Panc1 (cell line): ENCODE results near the gene RPL18. TPM values are rescaled to one million over a fixed set of nuclear protein-coding genes. Genes with fewer than 3 reads are reported as not detected.

Experiments
- ATAC-seq: fragments of 200-7000 bp; cut with Tn5 transposase; 2 replicates; pipeline ENCODE4 v1.9.1; 2020; ENCODE audit warnings: mild to moderate bottlenecking, moderate library complexity
- BruUV-seq: library from RNA; stranded (reverse); fragments of 400-500 nt; replicated peaks from 2 replicates; lab custom pipeline; 2021; lab: Mats Ljungman, UMichigan
- CTCF ChIA-PET: fragments of 300-600 bp; sonication (Branson Sonifier 250); formaldehyde crosslinking; loops from one replicate; lab custom pipeline; 2022; ENCODE audit warnings: antibody characterized with exemption; lab: Charles Lee
- POLR2A ChIA-PET: fragments of 300-600 bp; sonication (Branson Sonifier 250); formaldehyde crosslinking; loops from one replicate; lab custom pipeline; 2022; ENCODE audit warnings: antibody characterized with exemption; lab: Charles Lee
- DNase-seq: peaks from one replicate; pipeline ENCODE4 v3.0.0-alpha.2; 2010; ENCODE audit warnings: low read depth, low spot score
- H3K27ac ChIP-seq: 2 replicates; pipeline ENCODE4 v1.5.1; 2011; ENCODE audit warnings: mild to moderate bottlenecking, low read length, inconsistent platforms
- H3K27me3 ChIP-seq: fragments of 200-500 bp; sonication (Bioruptor generic); 2 replicates; pipeline ENCODE4 v1.6.0; 2014; ENCODE audit warnings: low read length, inconsistent platforms; ENCODE audit not compliant: control insufficient read depth, insufficient read depth
- H3K36me3 ChIP-seq: fragments of 200-500 bp; sonication (Bioruptor generic); 2 replicates; pipeline ENCODE4 v1.5.1; 2014; ENCODE audit warnings: inconsistent platforms, mild to moderate bottlenecking, low read length, moderate library complexity; ENCODE audit not compliant: control insufficient read depth, insufficient read depth
- H3K4me1 ChIP-seq: 2 replicates; pipeline ENCODE4 v1.5.1; 2011; ENCODE audit warnings: inconsistent platforms, mild to moderate bottlenecking, low read length, moderate library complexity; ENCODE audit not compliant: control insufficient read depth, insufficient read depth
- H3K4me3 ChIP-seq, 2 experiments: 2 replicates each; pipeline ENCODE4 v1.5.1; 2011 to 2012; ENCODE audit warnings: low read depth in 2 of 2, low read length in 2 of 2, mild to moderate bottlenecking in 2 of 2, inconsistent platforms in 1 of 2, moderate library complexity in 1 of 2
- H3K9me3 ChIP-seq: fragments of 200-500 bp; sonication (Bioruptor generic); 2 replicates; pipeline ENCODE4 v1.5.1; 2014; ENCODE audit warnings: low read depth, mild to moderate bottlenecking, inconsistent platforms, low read length, moderate library complexity; ENCODE audit not compliant: control insufficient read depth, insufficient read depth
- CTCF ChIP-seq: fragments of 450-650 bp; IDR thresholded peaks from 2 replicates; pipeline ENCODE4 v1.5.1; 2017; ENCODE audit warnings: mild to moderate bottlenecking
- POLR2AphosphoS5 ChIP-seq: IDR thresholded peaks from 2 replicates; pipeline ENCODE4 v1.6.1; 2012; ENCODE audit warnings: mild to moderate bottlenecking, low read depth, low read length, moderate library complexity
- REST ChIP-seq, 2 experiments: IDR thresholded peaks; 2 replicates each; pipeline ENCODE4 v1.6.1; 2011 to 2012; ENCODE audit warnings: low read depth in 2 of 2, control low read depth in 1 of 2, low read length in 1 of 2, mild to moderate bottlenecking in 1 of 2, moderate library complexity in 1 of 2; ENCODE audit not compliant: insufficient read depth in 1 of 2
- SIN3A ChIP-seq: IDR thresholded peaks from 2 replicates; pipeline ENCODE4 v1.6.1; 2012; ENCODE audit warnings: low read depth, mild to moderate bottlenecking, low read length, moderate library complexity, borderline replicate concordance; ENCODE audit not compliant: insufficient read depth
- TCF7L2 ChIP-seq: IDR thresholded peaks from 2 replicates; pipeline ENCODE4 v1.6.1; 2011; ENCODE audit warnings: mild to moderate bottlenecking, low read depth, low read length, inconsistent platforms
- in situ Hi-C: cut with HindIII; loops from 2 replicates; pipeline ENCODE4 v1.10.0; 2016; ENCODE audit warnings: low sequenced_read_pairs, low pct_unique_long_range_greater_than_20kb
- intact Hi-C: fragments of 100-400 bp; cut with micrococcal nuclease; formaldehyde crosslinking; loops from one replicate; pipeline ENCODE4 v1.10.0; 2022; ENCODE audit not compliant: unreplicated experiment
- total RNA-seq: library from RNA; stranded (reverse); gene quantifications from one replicate; pipeline ENCODE4 v1.2.1, GENCODE V29; 2021; ENCODE audit not compliant: unreplicated experiment

The RPL18 gene
- total RNA-seq, 1 experiment from 2014 or later: 670 TPM

DNA sequence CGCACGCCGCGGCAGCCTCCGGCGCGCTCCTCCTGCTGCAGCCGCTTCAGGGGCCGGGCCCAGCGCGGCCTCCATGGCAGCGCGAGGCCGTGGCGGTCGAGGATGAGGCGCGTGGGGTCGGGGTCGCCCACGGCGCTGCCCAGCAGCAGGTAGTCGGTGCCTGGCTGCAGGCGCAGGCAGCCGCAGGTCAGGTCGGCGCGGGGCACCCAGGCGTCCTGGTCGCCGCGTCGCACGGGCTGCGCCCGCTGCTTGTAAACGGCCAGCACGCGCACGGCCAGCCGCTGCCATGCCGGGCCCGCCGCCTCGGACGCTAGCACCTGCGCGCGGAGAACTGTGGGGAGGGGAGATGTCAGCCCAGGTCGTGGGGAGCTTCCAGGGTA lies 42.7 kb upstream of the RPL18 start:
- no peaks in the 10 kb centered on the region for H3K4me1 ChIP-seq
- no peak for DNase-seq
- no peaks in the 10 kb centered on the region for H3K27me3 ChIP-seq
- TF ChIP-seq TCF7L2 (no peak), CTCF (no peak), REST (IDR thresholded peaks at IDR 0.05; ENCODE audit: insufficient read depth in 1 of 2, low read depth in 2 of 2, low read length in 1 of 2) (no peak), POLR2AphosphoS5 (no peak), SIN3A (no peak)
- intact Hi-C loops: no loop called here
- BruUV-seq: no TSS peak
- H3K36me3 ChIP-seq: no peaks in the 10 kb centered on the region
- H3K27ac ChIP-seq: no peak overlapping the region
- no peak overlapping the region for H3K4me3 ChIP-seq
- ATAC-seq: no peak
- CTCF ChIA-PET: no interaction called here
- no peaks in the 10 kb centered on the region for H3K9me3 ChIP-seq
- in situ Hi-C loops: no loop called here
- POLR2A ChIA-PET: no interaction called here

DNA sequence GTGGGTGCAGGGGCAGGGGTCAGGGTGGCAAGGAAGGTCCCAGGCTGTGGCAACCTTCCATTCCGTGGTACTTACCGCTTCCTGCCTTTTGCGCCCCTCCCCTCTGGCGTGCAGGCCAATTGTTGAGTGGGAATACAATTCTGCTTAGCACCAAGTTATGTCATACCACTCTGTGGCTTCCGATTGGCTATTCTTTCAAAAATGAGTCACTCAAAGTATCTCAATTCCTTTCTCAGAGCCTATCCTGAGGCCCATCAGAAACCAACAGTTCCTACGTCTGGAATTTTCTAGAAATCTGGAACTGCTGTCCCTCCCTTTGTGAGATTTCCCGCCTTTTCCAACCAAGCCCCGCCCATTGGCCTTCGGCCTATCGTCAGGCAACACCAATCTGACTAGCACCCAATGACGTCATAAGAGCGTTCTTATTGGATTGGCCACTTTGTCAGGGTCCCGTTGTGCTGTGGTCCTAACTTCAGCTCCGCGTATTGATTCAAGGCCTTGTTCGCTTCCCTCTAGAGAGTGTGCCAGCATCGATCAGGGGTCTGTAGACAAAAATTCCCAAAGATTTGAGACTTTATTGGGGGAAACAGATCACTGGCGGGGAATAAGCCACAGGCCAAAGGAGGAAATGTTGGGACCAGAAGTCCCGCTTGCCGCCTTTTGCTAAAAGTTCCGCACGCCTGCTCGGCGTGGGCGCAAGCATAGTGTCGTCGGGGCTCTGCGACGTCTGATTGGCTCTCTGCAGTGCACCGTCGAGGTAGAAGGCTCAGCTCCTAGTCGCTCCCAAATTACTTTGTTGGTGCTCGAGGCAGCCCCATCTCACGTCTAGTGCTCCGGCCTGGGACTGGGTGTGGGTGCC lies 42.1 kb upstream of the RPL18 start:
- in situ Hi-C loops: no loop called here
- BruUV-seq: no TSS peak
- CTCF ChIA-PET: no interaction called here
- Histone ChIP-seq H3K36me3 (no peaks in the 10 kb centered on the region), H3K4me3 (no peak overlapping the region), H3K9me3 (no peaks in the 10 kb centered on the region), H3K27ac (no peak overlapping the region), H3K27me3 (no peaks in the 10 kb centered on the region), H3K4me1 (no peaks in the 10 kb centered on the region)
- POLR2A ChIA-PET: no interaction called here
- intact Hi-C loops: no loop called here
- ATAC-seq: peak; percentile 88
- no peak for DNase-seq
- TF ChIP-seq TCF7L2 (no peak), POLR2AphosphoS5 (no peak), CTCF (no peak), SIN3A (no peak), REST (IDR thresholded peaks at IDR 0.05; ENCODE audit: insufficient read depth in 1 of 2, low read depth in 2 of 2, low read length in 1 of 2) (no peak)
